ENCODE results near the gene DNAJB6.

The DNAJB6 gene

GRCh38 chr7:157379493-157379892, 42.7 kb downstream of the DNAJB6 start:
- no peak overlapping the region for H2AFZ ChIP-seq (ENCODE audit: low read length)
- H3K23ac ChIP-seq (ENCODE audit: low read depth, low read length, poor library complexity): no peak overlapping the region
- no peak overlapping the region for H3K18ac ChIP-seq (ENCODE audit: low read length)
- H3K79me1 ChIP-seq (ENCODE audit: low read depth, low read length): peaks cover 10% of the 10 kb centered on the region
- no peak overlapping the region for H2AK5ac ChIP-seq (ENCODE audit: low read depth, low read length)
- H2BK15ac ChIP-seq (ENCODE audit: low read length): no peak overlapping the region
- H4K8ac ChIP-seq (ENCODE audit: low read depth, low read length): no peak overlapping the region
- no peak overlapping the region for H2BK120ac ChIP-seq (ENCODE audit: low read depth, low read length)
- H3K9ac ChIP-seq (ENCODE audit: low read depth, low read length, poor library complexity): no peak overlapping the region
- H3K4ac ChIP-seq (ENCODE audit: low read length): no peak overlapping the region
- H3K27ac ChIP-seq (replicated peaks; ENCODE audit: low read length): no peak overlapping the region
- no peak for DNase-seq (ENCODE audit: low spot score)
- no peak overlapping the region for H4K91ac ChIP-seq (ENCODE audit: low read depth, low read length, poor library complexity)
- no peak overlapping the region for H3K14ac ChIP-seq (ENCODE audit: low read length)
- H2BK12ac ChIP-seq (ENCODE audit: low read length): no peak overlapping the region
- no peak overlapping the region for H2BK5ac ChIP-seq (ENCODE audit: low read length)
- no peak overlapping the region for H3K4me3 ChIP-seq (ENCODE audit: low read length in 2 of 2)
- no peaks in the 10 kb centered on the region for H3K27me3 ChIP-seq (ENCODE audit: control insufficient read depth in 3 of 3, insufficient read depth in 3 of 3, low read depth in 1 of 3, low read length in 3 of 3)
- H3K4me2 ChIP-seq (ENCODE audit: insufficient read depth, low read length, poor library complexity, severe bottlenecking): no peak overlapping the region
- peaks cover 25 to 81% of the 10 kb centered on the region in 2 donors for H3K36me3 ChIP-seq (replicated peaks in 1 of 2; ENCODE audit: control insufficient read depth in 2 of 2, insufficient read depth in 2 of 2, low read length in 2 of 2)
- H3K9me3 ChIP-seq (replicated peaks in 1 of 2; ENCODE audit: control insufficient read depth in 2 of 2, insufficient read depth in 1 of 2, low read depth in 1 of 2, low read length in 2 of 2): peaks cover 0 to 2% of the 10 kb centered on the region in 2 donors
- peaks cover 0 to 3% of the 10 kb centered on the region in 2 donors for H3K4me1 ChIP-seq (ENCODE audit: control insufficient read depth in 2 of 2, insufficient read depth in 1 of 2, low read depth in 1 of 2, low read length in 2 of 2)
- WGBS, 2 donors (ENCODE audit: extremely low coverage in 2 of 2, insufficient read length in 2 of 2, insufficient replicate concordance in 1 of 2): no CpG with 5 or more reads among the region's 1 CpG

GRCh38 chr7:157380416-157380815, 43.6 kb downstream of the DNAJB6 start:
- Histone ChIP-seq H3K23ac (ENCODE audit: low read depth, low read length, poor library complexity) (no peak overlapping the region), H3K9ac (ENCODE audit: low read depth, low read length, poor library complexity) (no peak overlapping the region), H3K14ac (ENCODE audit: low read length) (no peak overlapping the region), H2BK120ac (ENCODE audit: low read depth, low read length) (no peak overlapping the region), H3K4me3 (ENCODE audit: low read length in 2 of 2) (no peak overlapping the region), H3K9me3 (replicated peaks in 1 of 2; ENCODE audit: control insufficient read depth in 2 of 2, insufficient read depth in 1 of 2, low read depth in 1 of 2, low read length in 2 of 2) (peaks cover 0 to 2% of the 10 kb centered on the region in 2 donors), H3K36me3 (replicated peaks in 1 of 2; ENCODE audit: control insufficient read depth in 2 of 2, insufficient read depth in 2 of 2, low read length in 2 of 2) (peaks cover 27 to 82% of the 10 kb centered on the region in 2 donors), H3K79me1 (ENCODE audit: low read depth, low read length) (peaks cover 10% of the 10 kb centered on the region), H3K27ac (replicated peaks; ENCODE audit: low read length) (no peak overlapping the region), H2AK5ac (ENCODE audit: low read depth, low read length) (no peak overlapping the region), H3K4me1 (ENCODE audit: control insufficient read depth in 2 of 2, insufficient read depth in 1 of 2, low read depth in 1 of 2, low read length in 2 of 2) (peaks cover 0 to 3% of the 10 kb centered on the region in 2 donors), H3K18ac (ENCODE audit: low read length) (no peak overlapping the region), H4K91ac (ENCODE audit: low read depth, low read length, poor library complexity) (no peak overlapping the region), H2BK15ac (ENCODE audit: low read length) (no peak overlapping the region), H2BK12ac (ENCODE audit: low read length) (no peak overlapping the region), H2BK5ac (ENCODE audit: low read length) (no peak overlapping the region), H3K4ac (ENCODE audit: low read length) (no peak overlapping the region), H3K27me3 (ENCODE audit: control insufficient read depth in 3 of 3, insufficient read depth in 3 of 3, low read depth in 1 of 3, low read length in 3 of 3) (no peaks in the 10 kb centered on the region), H4K8ac (ENCODE audit: low read depth, low read length) (no peak overlapping the region), H3K4me2 (ENCODE audit: insufficient read depth, low read length, poor library complexity, severe bottlenecking) (no peak overlapping the region), H2AFZ (ENCODE audit: low read length) (no peak overlapping the region)
- DNase-seq (ENCODE audit: low spot score): no peak
- WGBS, 2 donors (ENCODE audit: extremely low coverage in 2 of 2, insufficient read length in 2 of 2, insufficient replicate concordance in 1 of 2): no CpG with 5 or more reads among the region's 7 CpGs

- H3K4me3 ChIP-seq (ENCODE audit: low read length in 2 of 2): no peak overlapping the region
- no peak overlapping the region for H3K27ac ChIP-seq (replicated peaks; ENCODE audit: low read length)
- peaks cover 0 to 2% of the 10 kb centered on the region in 2 donors for H3K9me3 ChIP-seq (replicated peaks in 1 of 2; ENCODE audit: control insufficient read depth in 2 of 2, insufficient read depth in 1 of 2, low read depth in 1 of 2, low read length in 2 of 2)
- no peak overlapping the region for H3K14ac ChIP-seq (ENCODE audit: low read length)
- no peak overlapping the region for H3K9ac ChIP-seq (ENCODE audit: low read depth, low read length, poor library complexity)
- no peak for DNase-seq (ENCODE audit: low spot score)
- no CpG with 5 or more reads among the region's 5 CpGs for WGBS, 2 donors (ENCODE audit: extremely low coverage in 2 of 2, insufficient read length in 2 of 2, insufficient replicate concordance in 1 of 2)
- peaks cover 0 to 3% of the 10 kb centered on the region in 2 donors for H3K4me1 ChIP-seq (ENCODE audit: control insufficient read depth in 2 of 2, insufficient read depth in 1 of 2, low read depth in 1 of 2, low read length in 2 of 2)
- peaks cover 21 to 82% of the 10 kb centered on the region in 2 donors for H3K36me3 ChIP-seq (replicated peaks in 1 of 2; ENCODE audit: control insufficient read depth in 2 of 2, insufficient read depth in 2 of 2, low read length in 2 of 2)
- H2BK120ac ChIP-seq (ENCODE audit: low read depth, low read length): no peak overlapping the region
- no peaks in the 10 kb centered on the region for H3K27me3 ChIP-seq (ENCODE audit: control insufficient read depth in 3 of 3, insufficient read depth in 3 of 3, low read depth in 1 of 3, low read length in 3 of 3)
- peaks cover 8% of the 10 kb centered on the region for H3K79me1 ChIP-seq (ENCODE audit: low read depth, low read length)
- H2AK5ac ChIP-seq (ENCODE audit: low read depth, low read length): no peak overlapping the region
- H2BK15ac ChIP-seq (ENCODE audit: low read length): no peak overlapping the region
- H2AFZ ChIP-seq (ENCODE audit: low read length): no peak overlapping the region
- no peak overlapping the region for H4K91ac ChIP-seq (ENCODE audit: low read depth, low read length, poor library complexity)
- H3K4ac ChIP-seq (ENCODE audit: low read length): no peak overlapping the region
- H2BK12ac ChIP-seq (ENCODE audit: low read length): no peak overlapping the region
- no peak overlapping the region for H3K18ac ChIP-seq (ENCODE audit: low read length)
- no peak overlapping the region for H2BK5ac ChIP-seq (ENCODE audit: low read length)
- no peak overlapping the region for H4K8ac ChIP-seq (ENCODE audit: low read depth, low read length)
- no peak overlapping the region for H3K23ac ChIP-seq (ENCODE audit: low read depth, low read length, poor library complexity)
- no peak overlapping the region for H3K4me2 ChIP-seq (ENCODE audit: insufficient read depth, low read length, poor library complexity, severe bottlenecking)
Measured at GRCh38 chr7:157383868-157384267, 47.1 kb downstream of the DNAJB6 start.

- Histone ChIP-seq H3K23ac (ENCODE audit: low read depth, low read length, poor library complexity) (no peak overlapping the region), H3K36me3 (replicated peaks in 1 of 2; ENCODE audit: control insufficient read depth in 2 of 2, insufficient read depth in 2 of 2, low read length in 2 of 2) (peaks cover 20 to 82% of the 10 kb centered on the region in 2 donors), H3K4me1 (ENCODE audit: control insufficient read depth in 2 of 2, insufficient read depth in 1 of 2, low read depth in 1 of 2, low read length in 2 of 2) (peaks cover 0 to 3% of the 10 kb centered on the region in 2 donors), H2BK15ac (ENCODE audit: low read length) (no peak overlapping the region), H3K4me3 (ENCODE audit: low read length in 2 of 2) (no peak overlapping the region), H2BK5ac (ENCODE audit: low read length) (no peak overlapping the region), H2AK5ac (ENCODE audit: low read depth, low read length) (no peak overlapping the region), H4K8ac (ENCODE audit: low read depth, low read length) (no peak overlapping the region), H3K18ac (ENCODE audit: low read length) (no peak overlapping the region), H2BK120ac (ENCODE audit: low read depth, low read length) (no peak overlapping the region), H3K9me3 (replicated peaks in 1 of 2; ENCODE audit: control insufficient read depth in 2 of 2, insufficient read depth in 1 of 2, low read depth in 1 of 2, low read length in 2 of 2) (peaks cover 0 to 2% of the 10 kb centered on the region in 2 donors), H2BK12ac (ENCODE audit: low read length) (no peak overlapping the region), H3K27ac (replicated peaks; ENCODE audit: low read length) (no peak overlapping the region), H3K4me2 (ENCODE audit: insufficient read depth, low read length, poor library complexity, severe bottlenecking) (no peak overlapping the region), H2AFZ (ENCODE audit: low read length) (no peak overlapping the region), H3K9ac (ENCODE audit: low read depth, low read length, poor library complexity) (no peak overlapping the region), H4K91ac (ENCODE audit: low read depth, low read length, poor library complexity) (no peak overlapping the region), H3K14ac (ENCODE audit: low read length) (no peak overlapping the region), H3K79me1 (ENCODE audit: low read depth, low read length) (peaks cover 7% of the 10 kb centered on the region), H3K4ac (ENCODE audit: low read length) (no peak overlapping the region), H3K27me3 (ENCODE audit: control insufficient read depth in 3 of 3, insufficient read depth in 3 of 3, low read depth in 1 of 3, low read length in 3 of 3) (no peaks in the 10 kb centered on the region)
- WGBS, 2 donors (ENCODE audit: extremely low coverage in 2 of 2, insufficient read length in 2 of 2, insufficient replicate concordance in 1 of 2): no CpG with 5 or more reads among the region's 9 CpGs
- DNase-seq (ENCODE audit: low spot score): no peak
Measured at GRCh38 chr7:157384301-157384700, 47.5 kb downstream of the DNAJB6 start.

Data from neuronal stem cell (in vitro differentiated cells).